ES-I3 (cell line): ENCODE measurements around the gene RHPN2.

Source experiments
- H3K36me3 ChIP-seq: 2 replicates; pipeline ENCODE4 v1.6.1; 2013; ENCODE audit warnings: mild to moderate bottlenecking, low read length, control low read depth, moderate library complexity; ENCODE audit not compliant: insufficient read depth
- H3K4me1 ChIP-seq: 2 replicates; pipeline ENCODE4 v1.6.1; 2013; ENCODE audit warnings: mild to moderate bottlenecking, control low read depth, low read length; ENCODE audit not compliant: insufficient read depth
- H3K9ac ChIP-seq: 2 replicates; pipeline ENCODE4 v1.6.1; 2013; ENCODE audit warnings: low read depth, mild to moderate bottlenecking, low read length, moderate library complexity
- H3K9me3 ChIP-seq: 2 replicates; pipeline ENCODE4 v1.6.1; 2013; ENCODE audit warnings: mild to moderate bottlenecking, low read length, moderate library complexity; ENCODE audit not compliant: control insufficient read depth, insufficient read depth

Gene RHPN2

DNA sequence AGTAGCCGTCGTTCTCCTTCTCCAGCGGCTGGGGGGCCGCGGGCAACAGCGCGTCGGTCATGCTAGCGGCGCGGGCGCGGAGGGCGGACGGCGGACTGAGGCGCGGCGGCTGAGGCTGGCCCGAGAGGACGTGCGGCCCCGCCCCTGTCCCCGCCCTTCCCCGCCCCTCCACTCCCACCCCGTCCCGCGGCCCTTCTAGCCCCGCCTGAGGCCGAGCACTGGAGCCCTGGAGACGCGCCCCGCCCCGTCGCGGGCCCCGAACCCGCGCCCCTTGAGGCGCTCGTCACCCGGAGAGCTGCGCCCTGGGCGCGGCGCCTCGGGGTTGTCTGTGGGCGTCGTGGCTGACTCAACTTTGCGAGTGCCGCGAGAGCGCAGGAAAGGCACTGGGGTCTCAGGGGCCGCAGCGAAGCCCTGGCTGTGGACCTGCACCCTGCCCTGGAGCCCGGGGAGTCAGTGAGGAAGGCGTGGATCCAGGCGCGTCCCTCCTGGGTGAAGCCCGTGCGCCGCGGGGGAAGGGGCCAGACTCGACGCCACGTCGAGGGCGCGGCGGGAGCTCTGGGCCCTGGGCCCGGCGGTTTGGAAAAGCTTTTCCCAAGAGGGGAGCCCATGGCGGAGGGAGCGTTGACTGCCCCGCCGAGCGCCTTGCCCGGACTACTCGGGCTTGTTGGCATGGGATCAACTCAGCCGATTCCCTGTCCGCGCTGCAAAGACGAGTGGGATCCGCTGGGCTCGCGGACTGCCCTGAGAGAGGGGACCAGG lies at the start of gene RHPN2:
Gene RHPN2, minus strand, starts transcription at position 97 of the 759 bp plus-strand sequence. Its CDS starts 36 bp downstream, at position 61.
- H3K9ac ChIP-seq, result peak within 1 kb of the TSS; percentile 94
- no peaks in the 10 kb centered on the region for H3K9me3 ChIP-seq
- H3K4me1 ChIP-seq, result no peaks in the 10 kb centered on the region
- no peaks in the 10 kb centered on the region for H3K36me3 ChIP-seq

DNA sequence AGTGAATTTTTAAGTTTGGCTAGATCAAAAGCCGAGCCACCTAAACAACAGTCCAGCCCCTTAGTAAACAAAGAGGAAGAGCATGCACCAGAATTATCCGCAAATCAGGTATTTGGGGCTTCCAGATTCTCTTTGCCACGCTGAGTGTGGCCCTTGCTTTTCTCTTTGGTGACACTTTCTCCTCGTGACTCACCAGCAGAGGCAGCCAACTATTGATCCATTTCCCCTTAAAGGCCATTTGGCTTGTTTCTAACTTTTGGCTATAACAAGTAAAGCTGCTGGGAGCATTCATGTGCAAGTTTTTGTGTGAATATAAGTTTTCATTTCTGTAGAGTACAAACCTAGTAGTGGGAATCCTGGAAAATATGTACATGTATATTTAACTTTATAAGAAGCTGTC lies 49.6 kb upstream of the RHPN2 start:
- Histone ChIP-seq H3K9ac (no peak overlapping the region), H3K9me3 (no peaks in the 10 kb centered on the region), H3K36me3 (peaks cover 4% of the 10 kb centered on the region; the same call in 1 of the 2 replicates), H3K4me1 (no peaks in the 10 kb centered on the region)

DNA sequence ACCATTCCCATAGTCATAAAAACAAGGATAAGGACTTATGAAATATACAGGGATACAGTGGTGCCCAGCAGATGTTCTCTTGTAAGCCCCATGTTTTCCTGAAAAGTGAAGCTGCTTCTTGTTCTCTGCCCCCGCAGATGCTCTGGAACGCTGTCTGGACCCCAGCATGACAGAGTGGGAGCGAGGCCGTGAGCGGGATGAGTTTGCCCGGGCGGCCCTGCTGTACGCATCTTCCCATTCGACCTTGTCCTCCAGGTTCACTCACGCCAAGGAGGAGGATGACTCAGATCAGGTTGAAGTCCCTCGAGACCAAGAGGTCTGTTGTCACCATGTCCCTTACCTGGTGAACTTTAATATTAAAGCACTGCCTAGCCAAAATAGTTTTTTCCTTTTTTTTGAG lies 46.9 kb upstream of the RHPN2 start:
- no peaks in the 10 kb centered on the region for H3K4me1 ChIP-seq
- H3K9ac ChIP-seq, result no peak overlapping the region
- H3K36me3 ChIP-seq, result peaks cover 7% of the 10 kb centered on the region
- H3K9me3 ChIP-seq, result no peaks in the 10 kb centered on the region

DNA sequence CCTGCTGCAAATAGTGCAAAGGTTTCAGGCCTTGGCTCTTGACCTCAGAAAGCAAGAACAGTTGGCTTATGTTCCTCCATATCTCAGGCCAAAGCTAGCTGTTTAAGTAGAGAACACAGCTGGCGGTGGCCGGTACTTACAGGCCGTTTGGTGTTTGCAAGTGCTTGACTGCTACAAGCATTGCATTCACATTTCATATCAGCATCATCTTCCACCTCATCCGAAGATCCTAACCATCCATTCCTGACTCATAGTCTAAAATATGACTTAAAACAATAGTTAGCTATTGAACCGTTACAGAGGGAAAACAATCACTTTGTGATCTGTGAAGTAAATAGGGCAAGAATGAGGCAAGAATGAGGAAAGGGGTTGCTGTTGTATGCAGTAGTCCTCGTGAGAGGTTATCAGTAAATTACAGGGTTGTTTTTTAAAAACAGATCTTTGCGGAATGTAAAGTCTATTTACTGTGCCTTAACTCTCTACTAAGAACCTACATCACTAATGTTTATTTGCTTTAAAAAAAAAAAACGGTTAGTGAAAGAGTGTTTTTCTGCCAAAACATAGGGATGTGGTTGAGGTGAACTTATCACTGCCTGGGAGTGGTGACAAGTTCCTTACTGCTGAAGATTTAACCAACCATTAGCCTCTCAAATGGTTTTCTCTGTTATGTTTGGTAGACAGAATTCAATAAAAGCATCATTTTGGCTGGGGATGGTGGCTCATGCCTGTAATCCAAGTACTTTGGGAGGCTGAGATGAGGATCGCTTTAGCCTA lies 45.6 kb upstream of the RHPN2 start:
- H3K4me1 ChIP-seq, result no peaks in the 10 kb centered on the region
- H3K9me3 ChIP-seq, result no peaks in the 10 kb centered on the region
- no peak overlapping the region for H3K9ac ChIP-seq
- peaks cover 7% of the 10 kb centered on the region for H3K36me3 ChIP-seq

DNA sequence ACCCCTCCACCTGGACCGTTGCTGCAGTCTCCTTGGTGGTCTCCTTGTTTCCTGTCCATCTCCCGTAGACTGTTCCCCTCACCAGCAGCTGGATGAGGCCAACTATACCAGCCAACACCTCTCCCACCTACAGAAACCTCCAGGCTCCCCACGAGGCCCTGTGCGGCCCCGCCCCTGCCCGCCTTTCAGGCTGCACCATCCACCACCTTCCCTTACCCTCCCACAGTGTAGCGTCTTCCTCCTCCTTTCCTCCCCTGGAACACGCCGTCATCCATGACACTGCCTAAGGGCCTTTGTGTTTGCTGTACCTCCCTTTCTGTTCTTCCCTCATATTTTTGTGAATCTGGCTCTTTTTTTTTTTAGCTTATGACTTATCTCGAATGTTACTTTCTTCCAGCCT lies 43.5 kb upstream of the RHPN2 start:
- Histone ChIP-seq H3K36me3 (peaks cover 8% of the 10 kb centered on the region), H3K9me3 (no peaks in the 10 kb centered on the region), H3K9ac (no peak overlapping the region), H3K4me1 (no peaks in the 10 kb centered on the region)

DNA sequence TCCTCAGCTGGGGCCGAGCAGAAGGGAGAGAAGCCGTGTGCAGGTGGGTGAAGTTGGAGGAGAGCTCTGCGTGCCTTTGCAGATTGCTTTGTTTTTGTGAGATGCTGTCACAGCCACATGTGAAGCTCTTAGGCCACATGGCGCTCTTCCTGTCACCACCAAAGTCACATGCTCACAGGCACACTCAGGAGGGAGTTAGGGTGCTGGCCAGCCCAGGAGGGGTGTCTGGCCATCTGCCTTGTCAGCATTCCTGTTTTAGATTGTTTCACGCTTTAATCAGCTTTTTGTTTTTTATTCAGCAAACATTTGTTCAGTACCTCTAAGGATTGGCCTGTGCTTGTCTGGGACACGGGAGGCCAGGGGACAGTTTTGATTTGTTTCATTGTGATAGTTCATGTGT lies 38.2 kb upstream of the RHPN2 start:
- Histone ChIP-seq H3K36me3 (peaks cover 8% of the 10 kb centered on the region; the same call in 1 of the 2 replicates), H3K9me3 (no peaks in the 10 kb centered on the region), H3K9ac (no peak overlapping the region), H3K4me1 (no peaks in the 10 kb centered on the region)

DNA sequence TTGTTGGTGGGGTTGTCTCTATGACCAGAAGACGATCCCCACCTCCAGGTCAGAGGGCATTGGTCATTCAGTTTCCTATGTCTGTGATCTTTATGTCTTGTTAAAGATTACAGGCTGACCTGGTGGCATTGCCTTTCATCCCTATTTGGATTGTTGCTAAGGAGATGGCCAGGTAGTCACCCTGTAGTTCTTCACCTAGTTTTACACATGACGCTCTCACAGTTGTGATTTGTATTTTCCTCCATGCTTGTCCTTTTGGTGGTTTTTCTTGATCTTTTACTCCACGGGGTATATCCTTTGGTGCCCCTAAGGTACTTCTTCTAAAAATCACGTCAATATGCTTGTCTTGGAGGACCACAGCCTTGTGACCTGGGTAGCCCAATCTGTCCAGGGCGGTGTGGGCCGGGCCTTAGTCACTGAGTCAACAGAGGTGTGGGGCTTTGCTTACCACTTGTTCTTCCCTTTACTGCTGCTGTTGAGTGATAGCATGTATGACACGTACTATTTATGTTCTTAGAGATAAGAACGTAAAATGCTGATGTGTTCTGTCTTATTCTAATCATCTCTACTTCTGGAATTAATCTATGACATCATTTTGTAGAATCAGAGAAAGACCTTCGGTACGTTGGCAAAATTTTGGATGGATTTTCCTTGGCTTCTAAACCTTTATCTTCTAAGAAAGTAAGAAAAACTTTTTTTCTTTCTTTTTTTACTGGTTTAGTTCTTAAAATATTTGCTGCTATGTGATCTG lies 36.4 kb upstream of the RHPN2 start:
- H3K4me1 ChIP-seq, result no peaks in the 10 kb centered on the region
- no peak overlapping the region for H3K9ac ChIP-seq
- H3K36me3 ChIP-seq, result 0 out of 2 replicates have a peak, but pooled peaks cover 5% of the 10 kb centered on the region
- no peaks in the 10 kb centered on the region for H3K9me3 ChIP-seq

DNA sequence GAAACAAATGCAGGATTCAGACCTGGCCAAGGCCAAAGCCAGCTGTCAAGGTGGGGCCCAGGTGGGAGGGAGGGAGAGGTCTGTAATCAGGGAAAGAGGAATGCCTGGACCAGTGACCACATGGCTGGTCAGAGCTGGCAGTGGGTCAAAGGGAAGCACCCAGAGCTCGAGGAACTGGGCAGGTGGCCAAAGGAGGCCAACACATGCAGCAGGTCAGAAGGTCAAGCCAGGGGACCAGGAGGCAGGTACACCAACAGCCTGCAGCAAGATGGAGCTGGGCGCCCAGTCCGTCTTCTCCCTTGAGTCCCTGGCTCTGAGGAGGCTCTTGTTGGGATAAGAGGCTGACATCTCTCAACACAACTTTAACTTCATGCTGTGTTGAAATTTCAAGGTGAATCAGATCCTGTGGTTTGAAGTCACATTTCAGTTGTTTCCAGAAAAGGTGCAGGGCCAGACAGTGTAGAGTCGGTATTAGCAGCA lies 33.4 kb upstream of the RHPN2 start:
- no peak overlapping the region for H3K9ac ChIP-seq
- H3K4me1 ChIP-seq, result no peaks in the 10 kb centered on the region
- H3K9me3 ChIP-seq, result no peaks in the 10 kb centered on the region
- peaks cover 11% of the 10 kb centered on the region; the same call in 1 of the 2 replicates for H3K36me3 ChIP-seq

DNA sequence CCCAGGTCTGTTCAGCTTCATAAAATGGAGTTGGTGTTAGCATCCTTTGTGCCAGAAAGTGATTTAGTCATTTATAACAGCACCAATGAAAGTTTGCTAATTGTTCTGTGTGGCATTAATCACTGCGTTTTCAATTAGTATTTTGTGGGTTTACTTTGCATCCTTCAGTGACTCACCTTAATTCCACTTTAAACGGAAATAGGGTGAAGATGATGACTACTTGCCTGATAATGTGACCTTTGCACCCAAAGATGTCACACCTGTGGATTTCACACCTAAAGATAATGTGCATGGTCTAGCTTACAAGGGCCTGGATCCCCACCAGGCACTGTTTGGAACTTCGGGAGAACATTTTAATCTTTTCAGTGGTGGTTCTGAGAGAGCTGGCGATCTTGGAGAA lies 31.3 kb upstream of the RHPN2 start:
- Histone ChIP-seq H3K9me3 (no peaks in the 10 kb centered on the region), H3K4me1 (no peaks in the 10 kb centered on the region), H3K36me3 (peaks cover 8% of the 10 kb centered on the region; the same call in 1 of the 2 replicates), H3K9ac (no peak overlapping the region)

DNA sequence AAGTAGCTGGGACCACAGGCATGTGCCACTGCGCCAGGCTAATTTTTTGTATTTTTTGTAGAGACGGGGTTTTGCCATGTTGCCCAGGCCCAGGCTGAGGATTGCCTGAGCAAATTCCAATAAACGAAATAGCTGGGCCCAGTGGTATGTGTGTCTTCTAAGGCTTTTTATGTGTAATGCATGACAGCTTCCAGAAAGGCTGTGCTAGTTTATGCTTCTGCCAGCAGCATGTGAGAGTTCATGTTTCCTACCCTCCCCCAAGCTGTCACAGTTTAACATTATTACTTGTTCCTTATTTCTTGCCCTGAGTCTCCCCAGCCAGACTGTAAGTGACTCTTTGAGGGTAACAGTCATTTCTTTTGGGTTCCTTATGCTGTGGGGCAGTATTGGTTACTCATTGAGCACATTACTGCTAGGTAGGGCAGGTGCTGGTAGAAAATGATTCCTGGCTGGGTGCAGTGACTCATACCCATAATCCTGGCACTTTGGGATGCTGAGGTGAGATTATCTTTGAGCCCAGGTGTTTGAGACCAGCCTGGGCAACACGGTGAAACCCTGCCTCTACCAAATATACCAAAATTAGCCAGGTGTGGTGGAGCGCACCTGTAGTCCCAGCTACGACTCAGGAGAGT lies 29.9 kb upstream of the RHPN2 start:
- Histone ChIP-seq H3K9me3 (no peaks in the 10 kb centered on the region), H3K9ac (no peak overlapping the region), H3K36me3 (peaks cover 8% of the 10 kb centered on the region; the same call in 1 of the 2 replicates), H3K4me1 (peaks cover 6% of the 10 kb centered on the region; the same call in 1 of the 2 replicates)

DNA sequence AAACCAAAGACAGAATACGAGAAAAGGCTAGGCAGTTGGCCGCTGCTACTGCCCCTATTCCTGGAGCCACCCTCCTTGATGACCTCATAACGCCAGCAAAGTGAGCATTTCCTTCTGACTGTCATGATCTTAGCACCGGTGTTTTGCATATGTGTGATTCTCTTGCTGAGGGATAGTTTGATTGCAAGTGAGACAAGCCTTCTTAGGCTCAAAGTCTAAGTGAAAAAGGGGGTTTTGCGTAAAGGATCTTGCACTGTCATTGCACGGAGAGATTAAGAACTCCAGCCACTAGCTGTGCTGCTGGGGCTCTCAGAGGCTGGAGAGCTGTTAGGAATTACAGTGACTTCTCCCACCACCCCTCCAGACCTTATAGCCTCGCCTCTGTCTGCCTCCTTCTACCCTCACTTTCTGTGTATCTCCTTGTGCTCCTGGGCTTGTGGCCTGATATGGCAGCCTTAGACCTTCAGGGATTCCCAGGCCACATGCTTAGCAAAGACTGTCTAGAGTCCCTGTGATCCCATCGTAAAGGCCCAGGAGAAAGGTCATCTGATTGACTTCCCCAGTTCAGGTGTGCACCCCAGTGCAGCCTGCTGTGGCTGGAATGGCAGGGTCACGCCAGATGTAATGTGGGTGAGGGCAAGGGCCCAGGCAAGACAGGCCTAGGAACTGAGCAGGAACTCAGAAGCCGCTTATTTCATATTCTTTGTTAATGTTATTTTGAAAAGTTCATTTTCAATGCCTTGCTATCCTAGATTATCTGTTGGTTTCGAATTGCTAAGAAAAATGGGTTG lies 28.9 kb upstream of the RHPN2 start:
- no peak overlapping the region for H3K9ac ChIP-seq
- H3K36me3 ChIP-seq, result peaks cover 8% of the 10 kb centered on the region; the same call in 1 of the 2 replicates
- peaks cover 6% of the 10 kb centered on the region; the same call in 1 of the 2 replicates for H3K4me1 ChIP-seq
- H3K9me3 ChIP-seq, result no peaks in the 10 kb centered on the region

DNA sequence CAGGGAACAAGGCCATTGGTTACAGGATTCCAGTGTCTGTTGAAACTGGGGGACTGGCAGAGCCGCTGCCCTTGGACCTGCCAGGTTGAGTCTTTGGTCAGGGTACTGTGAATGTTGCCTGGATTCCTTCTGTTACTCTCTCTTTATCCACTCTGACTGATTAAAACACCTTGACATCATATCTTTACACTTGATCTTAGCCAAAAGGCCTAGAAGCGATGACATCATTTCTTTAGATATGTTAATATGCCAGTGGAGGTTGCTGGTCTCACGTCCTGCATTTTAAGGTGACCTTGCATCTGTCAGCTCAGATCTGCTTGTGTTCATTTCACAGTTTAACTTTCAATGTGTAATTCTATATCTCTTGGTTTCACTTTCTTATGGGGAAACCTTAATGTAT lies 25.5 kb upstream of the RHPN2 start:
- no peaks in the 10 kb centered on the region for H3K9me3 ChIP-seq
- H3K9ac ChIP-seq, result no peak overlapping the region
- H3K36me3 ChIP-seq, result peaks cover 8% of the 10 kb centered on the region; the same call in 1 of the 2 replicates
- H3K4me1 ChIP-seq, result peaks cover 6% of the 10 kb centered on the region; the same call in 1 of the 2 replicates

DNA sequence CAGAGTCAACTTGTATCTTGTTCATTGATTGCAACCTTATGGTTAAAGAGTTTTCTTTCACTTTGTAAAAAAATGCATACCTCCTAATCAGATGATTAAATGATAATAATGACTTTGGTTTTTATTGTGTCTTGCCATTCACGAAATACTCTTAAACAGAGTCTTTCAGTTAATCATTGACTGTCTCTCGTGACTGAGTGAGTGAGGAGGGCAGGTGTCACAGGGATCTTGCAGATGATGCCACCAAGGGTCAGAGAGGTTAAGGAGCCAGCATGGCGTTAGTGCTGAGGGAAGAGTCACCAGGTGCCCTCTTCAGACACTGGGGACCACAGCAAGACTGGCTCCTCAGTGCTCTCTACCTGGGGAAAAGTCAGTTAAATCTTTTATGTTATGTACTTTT lies 24.3 kb upstream of the RHPN2 start:
- no peaks in the 10 kb centered on the region for H3K9me3 ChIP-seq
- H3K9ac ChIP-seq, result no peak overlapping the region
- peaks cover 6% of the 10 kb centered on the region; the same call in 1 of the 2 replicates for H3K4me1 ChIP-seq
- peaks cover 8% of the 10 kb centered on the region; the same call in 1 of the 2 replicates for H3K36me3 ChIP-seq
